ENCODE results near the gene NMNAT3.

Gene NMNAT3

DNA sequence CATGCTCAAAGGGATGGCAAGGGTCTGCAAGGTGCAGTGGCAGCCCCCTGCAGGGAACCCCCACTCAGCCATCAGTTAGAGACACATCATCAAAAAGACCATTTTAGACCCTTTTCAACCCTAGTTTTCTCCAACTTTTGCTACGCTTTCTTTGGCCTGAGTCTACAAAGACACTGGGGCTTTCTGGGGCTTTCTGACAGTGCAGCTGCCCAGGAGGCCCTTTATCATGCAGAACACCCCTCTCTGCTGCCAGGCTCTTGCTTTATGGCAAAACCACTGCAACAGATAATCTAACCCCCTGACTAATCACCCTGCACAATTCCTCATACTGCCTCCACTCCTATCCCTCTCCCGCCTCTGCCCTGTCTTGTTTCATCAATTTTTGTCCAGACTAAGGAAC, 2.4 kb downstream of the NMNAT3 start:
- DNase-seq (ENCODE audit: low spot score): no peak

DNA sequence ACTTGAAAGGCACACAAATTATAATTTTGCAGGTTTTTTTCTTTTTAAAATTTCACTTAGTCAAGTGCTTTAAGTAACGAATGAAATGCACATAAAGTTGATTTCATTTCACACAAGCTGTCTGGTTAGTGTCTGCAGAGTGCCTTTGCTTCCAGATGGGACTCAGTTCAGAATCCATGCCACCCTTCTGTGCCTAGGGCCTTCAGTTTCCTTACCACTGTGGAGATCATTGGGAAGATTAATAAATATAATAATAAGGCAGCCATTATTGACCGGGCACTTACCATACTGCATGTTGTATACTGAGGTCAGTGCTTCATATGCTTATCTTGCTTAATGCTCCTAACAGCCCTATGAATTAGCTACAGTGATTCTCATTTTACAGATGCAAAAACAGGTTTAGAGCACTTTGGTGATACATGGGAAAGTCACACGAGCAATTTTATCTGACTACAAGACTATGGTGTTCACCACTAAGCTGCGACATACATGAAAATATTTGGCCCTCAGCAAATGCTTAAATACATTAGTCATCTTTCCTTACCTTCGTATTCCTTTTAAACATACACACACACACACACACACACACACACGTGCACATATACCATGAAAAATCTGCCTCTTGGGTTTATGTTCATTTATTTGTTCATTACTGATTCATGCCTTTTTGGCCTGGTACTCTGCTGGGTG, 3.1 kb downstream of the NMNAT3 start:
- DNase-seq (ENCODE audit: low spot score): no peak

DNA sequence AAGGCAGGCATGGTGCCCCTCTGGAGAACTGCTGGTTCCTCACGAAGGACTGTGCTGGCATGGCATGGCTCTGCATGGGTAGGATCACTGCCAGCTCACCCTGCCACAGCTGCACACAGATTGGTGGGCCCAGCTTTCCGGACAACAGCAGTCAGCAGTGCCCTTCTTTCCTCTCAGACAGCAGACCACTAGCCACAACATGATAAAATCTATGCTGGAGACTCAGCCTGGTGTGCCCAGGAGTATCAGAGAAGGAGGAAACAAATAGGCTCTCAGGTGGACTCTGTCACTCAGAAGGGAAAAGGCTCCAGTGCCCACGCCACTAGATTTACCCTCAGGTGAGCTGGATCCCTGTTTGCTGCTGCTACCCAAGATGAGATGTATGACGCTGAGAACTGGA, 4.9 kb downstream of the NMNAT3 start:
- no peak for DNase-seq (ENCODE audit: low spot score)

- DNase-seq (ENCODE audit: low spot score): no peak
Measured at GRCh38 chr3:139671863-139672646, 5.7 kb downstream of the NMNAT3 start.

GRCh38 chr3:139671107-139671506, 6.7 kb downstream of the NMNAT3 start:
- no peak for DNase-seq (ENCODE audit: low spot score)

- DNase-seq (ENCODE audit: low spot score): no peak
Measured at GRCh38 chr3:139670196-139670595, 7.6 kb downstream of the NMNAT3 start.

DNA sequence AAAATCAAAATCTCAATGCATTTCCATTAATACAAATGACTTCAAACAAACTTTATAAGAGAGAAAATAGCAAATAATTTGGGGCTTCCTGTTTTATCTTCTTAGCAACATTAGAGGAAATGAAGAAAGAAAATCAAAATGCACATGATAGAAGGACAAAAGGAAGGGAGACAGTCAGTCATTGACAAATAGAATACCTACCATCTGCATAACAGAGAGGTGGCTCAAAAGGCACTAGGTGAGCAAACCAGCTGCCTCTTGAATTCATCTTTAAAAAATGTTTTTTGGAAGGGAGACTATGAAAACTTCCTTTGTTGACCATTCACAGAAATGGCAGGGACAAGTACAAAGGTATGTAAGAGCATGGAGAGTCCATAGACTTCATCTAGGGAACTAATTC, 9.4 kb downstream of the NMNAT3 start:
- DNase-seq (ENCODE audit: low spot score): no peak

DNA sequence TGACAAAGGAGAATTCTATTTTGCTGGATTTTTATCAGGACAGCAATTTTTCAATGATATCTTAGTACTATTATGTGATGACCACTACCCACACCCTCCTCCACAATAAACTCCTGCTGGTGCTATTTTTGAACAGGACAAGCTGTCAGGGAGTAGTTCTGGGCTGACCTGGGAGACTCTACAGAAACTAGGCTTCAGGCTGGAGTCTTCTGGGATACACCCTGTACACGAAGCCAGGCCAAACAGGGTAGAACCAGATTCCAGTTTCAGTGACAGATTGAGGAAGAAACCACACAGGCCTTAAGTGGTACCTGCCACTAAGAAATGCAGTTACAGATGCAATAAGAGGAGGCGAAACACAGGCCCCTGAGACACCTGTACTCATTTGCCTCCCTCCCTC, 12.8 kb downstream of the NMNAT3 start:
- no peak for DNase-seq (ENCODE audit: low spot score)

- DNase-seq (ENCODE audit: low spot score): no peak
Measured at GRCh38 chr3:139660269-139660668, 17.5 kb downstream of the NMNAT3 start.

DNA sequence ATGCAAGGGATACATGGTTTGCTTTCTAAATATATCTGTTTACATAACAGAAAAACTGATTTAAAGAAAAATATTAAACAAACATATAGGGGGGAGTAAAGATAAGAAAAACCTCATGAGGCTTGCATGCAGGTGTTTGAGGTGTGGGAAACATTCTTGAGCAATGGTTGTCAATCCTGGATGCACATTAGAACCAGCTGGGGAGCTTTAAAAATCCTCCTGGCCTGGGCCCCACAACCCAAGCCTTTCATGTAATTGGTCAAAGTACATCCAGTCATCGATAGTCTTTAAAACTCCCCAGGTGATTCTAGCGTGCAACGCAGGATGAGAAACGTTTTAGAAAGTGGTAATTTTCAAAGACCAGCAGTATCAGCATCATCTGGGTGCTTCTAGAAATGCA, 18.3 kb downstream of the NMNAT3 start:
- DNase-seq (ENCODE audit: low spot score): no peak

GRCh38 chr3:139657936-139658335, 19.8 kb downstream of the NMNAT3 start:
- no peak for DNase-seq (ENCODE audit: low spot score)

DNA sequence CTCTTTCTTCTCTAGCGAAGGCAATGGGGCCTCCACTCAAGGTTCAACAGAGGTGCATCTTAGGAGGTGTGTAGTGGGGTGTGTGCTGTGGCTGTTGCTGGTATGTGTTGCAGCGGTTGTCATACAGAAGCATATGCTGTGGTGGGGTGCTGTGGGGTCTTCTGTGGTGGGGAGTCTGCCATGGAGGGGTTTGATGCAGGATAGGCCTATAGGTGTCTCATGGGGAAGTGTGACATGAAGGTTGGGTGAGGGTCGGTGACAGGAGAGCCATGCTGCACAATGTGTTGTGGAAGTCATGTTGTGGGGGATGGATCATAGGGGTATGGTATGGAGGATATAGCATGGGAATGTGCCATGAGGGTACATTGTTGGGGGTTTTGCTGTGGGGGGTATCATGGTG, 20.3 kb downstream of the NMNAT3 start:
- DNase-seq (ENCODE audit: low spot score): no peak

DNA sequence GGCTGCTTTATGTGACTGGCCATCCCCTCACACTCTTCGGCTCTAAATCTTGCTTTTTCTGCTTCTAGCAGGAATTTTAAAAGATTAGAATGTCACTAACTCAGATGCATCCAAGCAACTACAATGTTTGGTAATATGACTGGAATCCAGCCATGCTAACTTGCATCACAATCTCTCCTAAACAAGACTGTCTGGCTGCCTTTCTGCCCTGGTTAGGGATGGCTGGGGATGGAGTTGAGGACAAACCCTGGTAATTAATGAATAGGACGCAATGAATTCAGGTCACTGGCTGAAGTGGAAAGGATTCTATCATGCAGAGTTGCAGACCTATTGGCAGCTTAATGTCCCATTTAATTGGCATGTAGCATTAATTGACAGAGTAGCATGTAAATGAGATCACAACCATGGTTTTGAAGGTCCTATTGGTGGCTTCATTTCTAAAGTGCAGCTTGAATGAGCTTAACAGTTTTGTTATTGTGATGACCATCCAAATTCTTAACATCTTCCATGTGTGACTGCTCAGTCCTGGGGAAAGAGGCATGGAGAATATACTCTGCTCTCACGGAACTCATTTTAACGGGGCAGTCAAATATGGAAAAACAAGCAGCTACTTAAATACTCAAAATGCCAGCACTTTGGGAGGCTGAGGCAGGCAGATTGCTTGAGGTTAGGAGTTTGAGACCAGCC, 21.7 kb downstream of the NMNAT3 start:
- DNase-seq (ENCODE audit: low spot score): no peak

DNA sequence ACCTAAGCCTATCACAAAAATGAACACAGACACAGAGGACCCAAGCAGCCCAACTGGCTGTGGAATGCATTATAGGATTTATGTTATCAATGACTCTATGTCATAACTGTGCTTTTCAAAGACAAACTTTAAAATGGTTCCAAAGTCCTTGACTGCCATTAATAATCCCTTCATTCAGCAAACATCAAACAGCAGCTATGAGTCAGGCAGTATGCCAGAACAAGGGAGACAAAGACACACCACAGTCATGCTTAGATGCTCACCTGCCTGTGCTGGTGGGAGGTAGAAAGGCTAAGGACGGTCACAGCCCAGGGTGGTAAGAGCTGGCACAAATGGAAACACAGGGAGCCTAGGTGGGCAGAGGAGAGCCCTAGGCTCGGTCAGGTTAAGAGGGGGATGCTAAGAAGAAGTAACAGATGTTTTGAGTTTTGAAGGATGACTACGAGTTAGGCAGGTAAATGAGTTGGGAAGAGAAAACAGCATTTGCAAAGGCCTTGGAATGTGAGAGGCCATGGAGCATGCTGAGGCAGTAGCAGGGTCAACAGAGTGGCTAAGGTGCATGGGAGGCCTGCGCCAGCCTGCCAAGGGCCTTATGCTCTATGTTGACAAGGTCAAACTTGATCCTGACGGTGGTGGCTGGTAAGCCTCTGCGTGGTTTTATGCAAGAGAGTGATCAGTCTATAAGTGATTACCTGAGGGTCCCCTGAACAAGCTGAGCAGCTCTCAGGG, 23.0 kb downstream of the NMNAT3 start:
- no peak for DNase-seq (ENCODE audit: low spot score)

GRCh38 chr3:139653582-139653981, 24.2 kb downstream of the NMNAT3 start:
- DNase-seq (ENCODE audit: low spot score): no peak

- no peak for DNase-seq (ENCODE audit: low spot score)
Measured at GRCh38 chr3:139652561-139652960, 25.2 kb downstream of the NMNAT3 start.

GRCh38 chr3:139647866-139648435, 29.8 kb downstream of the NMNAT3 start:
- DNase-seq (ENCODE audit: low spot score): no peak

DNA sequence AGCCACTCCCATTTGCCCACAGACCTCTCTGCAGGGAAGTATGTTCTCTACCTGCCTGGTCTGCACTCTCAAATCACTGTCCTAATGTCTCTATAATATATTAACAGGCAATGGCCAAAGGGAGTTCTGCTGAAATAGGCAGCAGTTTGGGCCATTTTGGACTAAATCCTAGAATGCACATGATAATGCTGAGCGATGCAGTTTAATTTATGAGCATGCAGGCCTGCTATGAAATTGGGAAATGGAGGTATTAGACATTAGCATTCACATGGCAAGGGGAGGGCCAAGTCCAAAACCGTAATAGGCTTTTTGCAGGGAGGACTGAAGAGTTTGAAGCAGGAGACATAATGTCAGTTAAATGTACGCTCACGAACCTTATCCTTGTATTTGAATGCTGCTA, 31.3 kb downstream of the NMNAT3 start:
- no peak for DNase-seq (ENCODE audit: low spot score)

DNA sequence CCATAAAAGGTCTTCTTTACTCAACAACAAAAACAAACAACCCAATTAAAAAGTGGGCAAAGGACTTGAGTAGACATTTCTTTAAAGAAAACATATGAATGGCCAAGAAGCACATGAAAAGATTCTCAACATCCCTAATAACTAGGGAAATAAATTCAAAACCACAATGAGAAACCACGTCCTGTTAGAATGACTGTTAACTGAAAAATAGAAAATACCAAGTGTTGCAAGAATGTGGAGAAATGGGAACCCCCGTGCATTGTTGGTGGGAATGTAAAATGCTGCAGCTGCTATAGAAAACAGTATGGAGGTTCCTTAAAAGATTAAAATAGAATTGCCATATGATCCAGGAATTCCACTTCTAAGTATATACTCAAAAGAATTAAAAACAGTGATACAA, 34.8 kb downstream of the NMNAT3 start:
- no peak for DNase-seq (ENCODE audit: low spot score)

- DNase-seq (ENCODE audit: low spot score): no peak
Measured at GRCh38 chr3:139640456-139640855, 37.3 kb downstream of the NMNAT3 start.

DNA sequence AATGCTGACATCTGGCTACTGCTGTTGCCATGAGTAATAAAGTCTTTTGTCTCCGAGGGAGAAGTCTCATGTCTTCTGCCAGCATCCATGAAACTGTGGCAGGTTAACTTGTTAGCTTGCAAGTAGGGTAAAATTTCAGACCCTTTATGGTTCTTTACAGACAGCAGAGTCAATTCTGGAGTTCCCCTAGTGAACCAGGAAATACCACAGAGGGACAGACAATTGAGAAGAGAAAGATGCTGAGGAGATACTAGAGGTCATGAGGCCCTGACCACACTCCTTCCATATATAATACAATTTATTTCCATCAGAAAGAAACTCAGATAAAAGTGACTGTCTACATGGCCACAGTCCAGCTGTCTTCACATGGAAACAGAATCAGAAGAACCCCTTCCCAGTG, 38.1 kb downstream of the NMNAT3 start:
- no peak for DNase-seq (ENCODE audit: low spot score)

- DNase-seq (ENCODE audit: low spot score): no peak
Measured at GRCh38 chr3:139638518-139638917, 39.3 kb downstream of the NMNAT3 start.

All from pons (tissue), 1 donor.